ENCODE results near the gene RBPJ. TPM values are rescaled to one million over a fixed set of nuclear protein-coding genes. Genes with fewer than 3 reads are reported as not detected.

Gene RBPJ
- total and polyA plus RNA-seq, 7 donors: 10.6 to 44.4 (median 28.8) TPM

GRCh38 chr4:26402458-26402857 is 81.6 kb downstream of the RBPJ start:
- DNase-seq (no peak), ATAC-seq (no peak)
- H3K27me3 ChIP-seq (ENCODE audit: insufficient read depth in 3 of 3, low read length in 2 of 3): no peaks in the 10 kb centered on the region
- WGBS, 3 donors: 67 to 75% (median 68%) methylated on average over 3 of the region's 3 CpGs
- peaks cover 0 to 16% of the 10 kb centered on the region in 2 donors for H3K36me3 ChIP-seq (ENCODE audit: insufficient read depth in 1 of 2, low read depth in 1 of 2)
- no peak overlapping the region for H3K4me3 ChIP-seq
- H3K9me3 ChIP-seq: no peaks in the 10 kb centered on the region
- peaks cover 16% of the 10 kb centered on the region for H3K4me1 ChIP-seq
- no peak for TF ChIP-seq CTCF (IDR thresholded peaks at IDR 0.05)
- intact Hi-C loops (cut with DNase I): loop anchor here in 1 of 2 donors (5.0 kb wide), 1 partner anchor 70 kb away; no protein-coding TSS in a partner anchor
- no peak overlapping the region for H3K27ac ChIP-seq

- DNase-seq: no peak
- H3K27ac ChIP-seq: peak overlapping the region; percentile 0
- no peaks in the 10 kb centered on the region for H3K9me3 ChIP-seq
- H3K4me3 ChIP-seq: no peak overlapping the region
- 77 to 92% (median 88%) methylated on average over 3 of the region's 3 CpGs for WGBS, 3 donors
- ATAC-seq: peak in 3 of 4 donors; percentile 36 to 66 (median 51)
- peak; percentile 25 for TF ChIP-seq CTCF (IDR thresholded peaks at IDR 0.05)
- no peaks in the 10 kb centered on the region for H3K27me3 ChIP-seq (ENCODE audit: insufficient read depth in 3 of 3, low read length in 2 of 3)
- intact Hi-C loops (cut with DNase I): loop anchor here (5.0 kb wide), 3 partner anchors 32 to 322 kb away; no protein-coding TSS in a partner anchor
- peaks cover 0 to 24% of the 10 kb centered on the region in 2 donors for H3K36me3 ChIP-seq (ENCODE audit: insufficient read depth in 1 of 2, low read depth in 1 of 2)
- H3K4me1 ChIP-seq: peaks cover 16% of the 10 kb centered on the region
Measured at GRCh38 chr4:26404743-26405206, 84.0 kb downstream of the RBPJ start.

GRCh38 chr4:26406346-26406975 is 85.6 kb downstream of the RBPJ start:
- no peak for DNase-seq
- Histone ChIP-seq H3K4me3 (no peak overlapping the region), H3K9me3 (no peaks in the 10 kb centered on the region), H3K36me3 (ENCODE audit: insufficient read depth in 1 of 2, low read depth in 1 of 2) (peaks cover 0 to 21% of the 10 kb centered on the region in 2 donors), H3K27ac (no peak overlapping the region), H3K27me3 (ENCODE audit: insufficient read depth in 3 of 3, low read length in 2 of 3) (no peaks in the 10 kb centered on the region), H3K4me1 (peaks cover 20% of the 10 kb centered on the region)
- intact Hi-C loops (cut with DNase I): loop anchor here in 1 of 2 donors (5.0 kb wide), 2 partner anchors 34 to 324 kb away; no protein-coding TSS in a partner anchor
- no peak for TF ChIP-seq CTCF (IDR thresholded peaks at IDR 0.05)
- 91 to 98% (median 97%) methylated on average over 4 of the region's 4 CpGs for WGBS, 3 donors
- ATAC-seq: no peak

- no peak for ATAC-seq
- H3K9me3 ChIP-seq: no peaks in the 10 kb centered on the region
- intact Hi-C loops (cut with DNase I): loop anchor here in 1 of 2 donors (5.0 kb wide), 2 partner anchors 35 to 325 kb away; no protein-coding TSS in a partner anchor
- peaks cover 21% of the 10 kb centered on the region for H3K4me1 ChIP-seq
- WGBS, 3 donors: 91 to 99% (median 96%) methylated on average over 1 of the region's 1 CpG
- no peak for DNase-seq
- H3K4me3 ChIP-seq: no peak overlapping the region
- no peak for TF ChIP-seq CTCF (IDR thresholded peaks at IDR 0.05)
- peaks cover 0 to 21% of the 10 kb centered on the region in 2 donors for H3K36me3 ChIP-seq (ENCODE audit: insufficient read depth in 1 of 2, low read depth in 1 of 2)
- H3K27me3 ChIP-seq (ENCODE audit: insufficient read depth in 3 of 3, low read length in 2 of 3): no peaks in the 10 kb centered on the region
- no peak overlapping the region for H3K27ac ChIP-seq
Measured at GRCh38 chr4:26407476-26407875, 86.7 kb downstream of the RBPJ start.

Data from psoas muscle (tissue), 8 donors.